ENCODE measurements around the gene DNAH14.
"Not testable (repeated sequence)": the region's sequence is repeated elsewhere in the genome, so short reads cannot be mapped to it uniquely, and the experiment has no call there.

The DNAH14 gene

GRCh38 chr1:225155555-225155954, 226.1 kb downstream of the DNAH14 start:
- Histone ChIP-seq H3K36me3 (ENCODE audit: control insufficient read depth in 1 of 2, insufficient read depth in 2 of 2, low read length in 2 of 2) (no peaks in the 10 kb centered on the region), H3K27ac (ENCODE audit: low read length) (no peak overlapping the region), H3K4me3 (ENCODE audit: low read depth in 1 of 2, low read length in 2 of 2) (no peak overlapping the region), H3K4me1 (ENCODE audit: control insufficient read depth in 1 of 2, insufficient read depth in 2 of 2, low read length in 2 of 2) (no peaks in the 10 kb centered on the region), H3K27me3 (ENCODE audit: low read depth, low read length) (no peaks in the 10 kb centered on the region), H3K9me3 (ENCODE audit: control insufficient read depth in 1 of 2, low read length in 2 of 2) (no peaks in the 10 kb centered on the region)

GRCh38 chr1:225156254-225156653, 226.8 kb downstream of the DNAH14 start:
- Histone ChIP-seq H3K27ac (ENCODE audit: low read length) (no peak overlapping the region), H3K27me3 (ENCODE audit: low read depth, low read length) (no peaks in the 10 kb centered on the region), H3K4me1 (ENCODE audit: control insufficient read depth in 1 of 2, insufficient read depth in 2 of 2, low read length in 2 of 2) (no peaks in the 10 kb centered on the region), H3K9me3 (ENCODE audit: control insufficient read depth in 1 of 2, low read length in 2 of 2) (no peaks in the 10 kb centered on the region), H3K36me3 (ENCODE audit: control insufficient read depth in 1 of 2, insufficient read depth in 2 of 2, low read length in 2 of 2) (no peaks in the 10 kb centered on the region), H3K4me3 (ENCODE audit: low read depth in 1 of 2, low read length in 2 of 2) (no peak overlapping the region)

- Histone ChIP-seq H3K27me3 (ENCODE audit: low read depth, low read length) (no peaks in the 10 kb centered on the region), H3K4me1 (ENCODE audit: control insufficient read depth in 1 of 2, insufficient read depth in 2 of 2, low read length in 2 of 2) (no peaks in the 10 kb centered on the region), H3K4me3 (ENCODE audit: low read depth in 1 of 2, low read length in 2 of 2) (no peak overlapping the region), H3K27ac (ENCODE audit: low read length) (no peak overlapping the region), H3K9me3 (ENCODE audit: control insufficient read depth in 1 of 2, low read length in 2 of 2) (no peaks in the 10 kb centered on the region), H3K36me3 (ENCODE audit: control insufficient read depth in 1 of 2, insufficient read depth in 2 of 2, low read length in 2 of 2) (no peaks in the 10 kb centered on the region)
Measured at GRCh38 chr1:225158291-225158690, 228.8 kb downstream of the DNAH14 start.

- Histone ChIP-seq H3K9me3 (ENCODE audit: control insufficient read depth in 1 of 2, low read length in 2 of 2) (no peaks in the 10 kb centered on the region), H3K27me3 (ENCODE audit: low read depth, low read length) (no peaks in the 10 kb centered on the region), H3K27ac (ENCODE audit: low read length) (no peak overlapping the region), H3K4me1 (ENCODE audit: control insufficient read depth in 1 of 2, insufficient read depth in 2 of 2, low read length in 2 of 2) (no peaks in the 10 kb centered on the region), H3K4me3 (ENCODE audit: low read depth in 1 of 2, low read length in 2 of 2) (no peak overlapping the region), H3K36me3 (ENCODE audit: control insufficient read depth in 1 of 2, insufficient read depth in 2 of 2, low read length in 2 of 2) (no peaks in the 10 kb centered on the region)
Measured at GRCh38 chr1:225159793-225160192, 230.3 kb downstream of the DNAH14 start.

- H3K36me3 ChIP-seq (ENCODE audit: control insufficient read depth in 1 of 2, insufficient read depth in 2 of 2, low read length in 2 of 2); H3K27ac ChIP-seq (ENCODE audit: low read length); H3K27me3 ChIP-seq (ENCODE audit: low read depth, low read length); H3K4me3 ChIP-seq (ENCODE audit: low read depth in 1 of 2, low read length in 2 of 2); H3K4me1 ChIP-seq (ENCODE audit: control insufficient read depth in 1 of 2, insufficient read depth in 2 of 2, low read length in 2 of 2): not testable (repeated sequence)
- H3K9me3 ChIP-seq (ENCODE audit: control insufficient read depth in 1 of 2, low read length in 2 of 2), result peaks cover 0 to 25% of the 10 kb centered on the region in 2 donors
Measured at GRCh38 chr1:225177409-225177808, 247.9 kb downstream of the DNAH14 start.

- no peak overlapping the region for H3K4me3 ChIP-seq (ENCODE audit: low read depth in 1 of 2, low read length in 2 of 2)
- peaks cover 0 to 25% of the 10 kb centered on the region in 2 donors for H3K9me3 ChIP-seq (ENCODE audit: control insufficient read depth in 1 of 2, low read length in 2 of 2)
- no peaks in the 10 kb centered on the region for H3K4me1 ChIP-seq (ENCODE audit: control insufficient read depth in 1 of 2, insufficient read depth in 2 of 2, low read length in 2 of 2)
- H3K27ac ChIP-seq (ENCODE audit: low read length), result no peak overlapping the region
- no peaks in the 10 kb centered on the region for H3K27me3 ChIP-seq (ENCODE audit: low read depth, low read length)
- no peaks in the 10 kb centered on the region for H3K36me3 ChIP-seq (ENCODE audit: control insufficient read depth in 1 of 2, insufficient read depth in 2 of 2, low read length in 2 of 2)
Measured at GRCh38 chr1:225179686-225180085, 250.2 kb downstream of the DNAH14 start.

- Histone ChIP-seq H3K27me3 (ENCODE audit: low read depth, low read length) (no peaks in the 10 kb centered on the region), H3K4me1 (ENCODE audit: control insufficient read depth in 1 of 2, insufficient read depth in 2 of 2, low read length in 2 of 2) (no peaks in the 10 kb centered on the region), H3K9me3 (ENCODE audit: control insufficient read depth in 1 of 2, low read length in 2 of 2) (peaks cover 0 to 21% of the 10 kb centered on the region in 2 donors), H3K27ac (ENCODE audit: low read length) (no peak overlapping the region), H3K4me3 (ENCODE audit: low read depth in 1 of 2, low read length in 2 of 2) (no peak overlapping the region), H3K36me3 (ENCODE audit: control insufficient read depth in 1 of 2, insufficient read depth in 2 of 2, low read length in 2 of 2) (no peaks in the 10 kb centered on the region)
Measured at GRCh38 chr1:225182716-225183115, 253.2 kb downstream of the DNAH14 start.

GRCh38 chr1:225191199-225191753, 261.8 kb downstream of the DNAH14 start:
- peaks cover 6 to 11% of the 10 kb centered on the region in 2 donors for H3K9me3 ChIP-seq (ENCODE audit: control insufficient read depth in 1 of 2, low read length in 2 of 2)
- H3K4me1 ChIP-seq (ENCODE audit: control insufficient read depth in 1 of 2, insufficient read depth in 2 of 2, low read length in 2 of 2), result no peaks in the 10 kb centered on the region
- no peaks in the 10 kb centered on the region for H3K36me3 ChIP-seq (ENCODE audit: control insufficient read depth in 1 of 2, insufficient read depth in 2 of 2, low read length in 2 of 2)
- no peak overlapping the region for H3K27ac ChIP-seq (ENCODE audit: low read length)
- no peaks in the 10 kb centered on the region for H3K27me3 ChIP-seq (ENCODE audit: low read depth, low read length)
- no peak overlapping the region for H3K4me3 ChIP-seq (ENCODE audit: low read depth in 1 of 2, low read length in 2 of 2)

GRCh38 chr1:225201447-225201846, 272.0 kb downstream of the DNAH14 start:
- no peaks in the 10 kb centered on the region for H3K9me3 ChIP-seq (ENCODE audit: control insufficient read depth in 1 of 2, low read length in 2 of 2)
- no peaks in the 10 kb centered on the region for H3K27me3 ChIP-seq (ENCODE audit: low read depth, low read length)
- H3K4me1 ChIP-seq (ENCODE audit: control insufficient read depth in 1 of 2, insufficient read depth in 2 of 2, low read length in 2 of 2), result no peaks in the 10 kb centered on the region
- H3K36me3 ChIP-seq (ENCODE audit: control insufficient read depth in 1 of 2, insufficient read depth in 2 of 2, low read length in 2 of 2), result no peaks in the 10 kb centered on the region
- H3K4me3 ChIP-seq (ENCODE audit: low read depth in 1 of 2, low read length in 2 of 2), result no peak overlapping the region
- no peak overlapping the region for H3K27ac ChIP-seq (ENCODE audit: low read length)

- no peak overlapping the region for H3K4me3 ChIP-seq (ENCODE audit: low read depth in 1 of 2, low read length in 2 of 2)
- no peaks in the 10 kb centered on the region for H3K27me3 ChIP-seq (ENCODE audit: low read depth, low read length)
- no peak overlapping the region for H3K27ac ChIP-seq (ENCODE audit: low read length)
- no peaks in the 10 kb centered on the region for H3K36me3 ChIP-seq (ENCODE audit: control insufficient read depth in 1 of 2, insufficient read depth in 2 of 2, low read length in 2 of 2)
- peaks cover 0 to 3% of the 10 kb centered on the region in 2 donors for H3K9me3 ChIP-seq (ENCODE audit: control insufficient read depth in 1 of 2, low read length in 2 of 2)
- H3K4me1 ChIP-seq (ENCODE audit: control insufficient read depth in 1 of 2, insufficient read depth in 2 of 2, low read length in 2 of 2), result no peaks in the 10 kb centered on the region
Measured at GRCh38 chr1:225207791-225208190, 278.3 kb downstream of the DNAH14 start.

GRCh38 chr1:225209153-225209552, 279.7 kb downstream of the DNAH14 start:
- Histone ChIP-seq H3K36me3 (ENCODE audit: control insufficient read depth in 1 of 2, insufficient read depth in 2 of 2, low read length in 2 of 2) (no peaks in the 10 kb centered on the region), H3K4me3 (ENCODE audit: low read depth in 1 of 2, low read length in 2 of 2) (no peak overlapping the region), H3K27ac (ENCODE audit: low read length) (no peak overlapping the region), H3K9me3 (ENCODE audit: control insufficient read depth in 1 of 2, low read length in 2 of 2) (peaks cover 0 to 6% of the 10 kb centered on the region in 2 donors), H3K4me1 (ENCODE audit: control insufficient read depth in 1 of 2, insufficient read depth in 2 of 2, low read length in 2 of 2) (no peaks in the 10 kb centered on the region), H3K27me3 (ENCODE audit: low read depth, low read length) (no peaks in the 10 kb centered on the region)

- H3K36me3 ChIP-seq (ENCODE audit: control insufficient read depth in 1 of 2, insufficient read depth in 2 of 2, low read length in 2 of 2); H3K27me3 ChIP-seq (ENCODE audit: low read depth, low read length); H3K4me3 ChIP-seq (ENCODE audit: low read depth in 1 of 2, low read length in 2 of 2); H3K4me1 ChIP-seq (ENCODE audit: control insufficient read depth in 1 of 2, insufficient read depth in 2 of 2, low read length in 2 of 2); H3K9me3 ChIP-seq (ENCODE audit: control insufficient read depth in 1 of 2, low read length in 2 of 2); H3K27ac ChIP-seq (ENCODE audit: low read length): not testable (repeated sequence)
Measured at GRCh38 chr1:225210180-225210579, 280.7 kb downstream of the DNAH14 start.

All from muscle layer of duodenum (tissue), 2 donors.